HepG2 (cell line): Measurements from ENCODE around the gene RRAGA. TPM values are rescaled to one million over a fixed set of nuclear protein-coding genes. Genes with fewer than 3 reads are reported as not detected.

Experiments used
- ATAC-seq: fragments of 200-7000 bp; cut with Tn5 transposase; 3 replicates; pipeline ENCODE4 v1.9.1; 2020; ENCODE audit warnings: mild to moderate bottlenecking, moderate library complexity
- BruUV-seq: library from RNA; stranded (reverse); fragments of 400-500 nt; replicated peaks from 2 replicates; lab custom pipeline; 2021; lab: Mats Ljungman, UMichigan
- CTCF ChIA-PET: fragments of 300-600 bp; formaldehyde crosslinking; extraction: SDS; loops from one replicate; lab custom pipeline; 2021; ENCODE audit warnings: low total read pairs, inconsistent platforms, low intra/inter-chr PET ratio; lab: Yijun Ruan, JAX
- POLR2A ChIA-PET: fragments of 350-600 bp; sonication (Branson Sonifier 250); formaldehyde crosslinking; loops from one replicate; lab custom pipeline; 2020; ENCODE audit warnings: antibody characterized with exemption, inconsistent platforms; lab: Yijun Ruan, JAX
- DNase-seq: peaks from one replicate; pipeline ENCODE4 v3.0.0-alpha.2; 2015; ENCODE audit warnings: low spot score
- FAIRE-seq: peaks from 3 replicates; lab custom pipeline; 2011; peaks lifted over from hg19 to GRCh38; lab: Jason Lieb, UNC
- H2AFZ ChIP-seq: one replicate; pipeline ENCODE4 v1.6.1; 2011; ENCODE audit warnings: low read length, inconsistent platforms
- H3K27ac ChIP-seq: fragments of 300-600 bp; 3 replicates; pipeline ENCODE4 v1.8.0; 2011; ENCODE audit warnings: mixed run types, mild to moderate bottlenecking, mixed read lengths, low read length, inconsistent platforms; ENCODE audit not compliant: insufficient read depth; ENCODE audit errors: extremely low read length
- H3K27me3 ChIP-seq, 2 experiments: fragments of 200-600 bp in 1 of 2; 2 replicates in 1 of 2; 3 replicates in 1 of 2; pipeline versions ENCODE4 v1.6.0 to v1.8.0; 2011; ENCODE audit warnings: low read length in 2 of 2, mild to moderate bottlenecking in 2 of 2, moderate library complexity in 2 of 2, inconsistent platforms in 1 of 2; ENCODE audit not compliant: insufficient read depth in 2 of 2, control insufficient read depth in 1 of 2
- H3K36me3 ChIP-seq, 2 experiments: fragments of 200-600 bp in 1 of 2; replicated peaks in 1 of 2; 2 replicates in 1 of 2; 3 replicates in 1 of 2; pipeline versions ENCODE4 v1.5.1 to v1.8.0; 2011; ENCODE audit warnings: low read length in 2 of 2, inconsistent platforms in 1 of 2; ENCODE audit not compliant: insufficient read depth in 2 of 2, control insufficient read depth in 1 of 2
- H3K4me1 ChIP-seq: 2 replicates; pipeline ENCODE4 v1.5.1; 2012; ENCODE audit warnings: low read length, inconsistent platforms; ENCODE audit not compliant: insufficient read depth
- H3K4me2 ChIP-seq: 2 replicates; pipeline ENCODE4 v1.6.0; 2011; ENCODE audit warnings: low read depth, low read length, inconsistent platforms
- H3K4me3 ChIP-seq, 3 experiments: fragments of 200-600 bp in 1 of 3; sonication (generic), shearing (Covaris generic) in 1 of 3; replicated peaks in 1 of 3; 2 replicates each; pipeline ENCODE4 v1.5.1; 2011 to 2016; ENCODE audit warnings: low read length in 3 of 3, inconsistent platforms in 2 of 3, low read depth in 2 of 3, mild to moderate bottlenecking in 2 of 3, control low read depth in 1 of 3, mixed read lengths in 1 of 3; ENCODE audit not compliant: insufficient read depth in 1 of 3
- H3K79me2 ChIP-seq: one replicate; pipeline ENCODE4 v1.6.1; 2011; ENCODE audit warnings: low read length, inconsistent platforms; ENCODE audit not compliant: insufficient read depth
- H3K9ac ChIP-seq: 2 replicates; pipeline ENCODE4 v1.6.0; 2011; ENCODE audit warnings: mild to moderate bottlenecking, low read depth, low read length, inconsistent platforms; ENCODE audit not compliant: insufficient read depth
- H3K9me3 ChIP-seq: 2 replicates; pipeline ENCODE4 v1.5.1; 2012; ENCODE audit warnings: mild to moderate bottlenecking, low read length
- H4K20me1 ChIP-seq: 2 replicates; pipeline ENCODE4 v1.6.0; 2011; ENCODE audit warnings: inconsistent platforms, mild to moderate bottlenecking, low read length, moderate library complexity; ENCODE audit not compliant: insufficient read depth
- ADNP ChIP-seq: sonication (generic); formaldehyde crosslinking; IDR thresholded peaks from 2 replicates; pipeline ENCODE4 v1.4.0; 2020; ENCODE audit warnings: missing genetic modification reagents
- ARNT ChIP-seq: fragments of 450-650 bp; IDR thresholded peaks from 2 replicates; pipeline ENCODE4 v1.6.1; 2017
- GATAD2A ChIP-seq: IDR thresholded peaks from 2 replicates; pipeline ENCODE4 v1.6.1; 2016
- JARID2 ChIP-seq: sonication (generic); formaldehyde crosslinking; IDR thresholded peaks from 2 replicates; pipeline ENCODE4 v1.8.1; 2023; ENCODE audit warnings: missing genetic modification reagents, inconsistent platforms; ENCODE audit not compliant: insufficient replicate concordance
- KDM6A ChIP-seq: IDR thresholded peaks from 2 replicates; pipeline ENCODE4 v1.6.1; 2016; ENCODE audit warnings: low read depth
- ONECUT2 ChIP-seq: sonication (generic); formaldehyde crosslinking; IDR thresholded peaks from 2 replicates; pipeline ENCODE4 v1.4.0; 2020; ENCODE audit warnings: missing genetic modification reagents
- SMC3 ChIP-seq: IDR thresholded peaks from 2 replicates; pipeline ENCODE4 v1.6.1; 2011; ENCODE audit warnings: low read length, improper control_type of control experiment
- SP1 ChIP-seq, 2 experiments: fragments of 450-650 bp in 1 of 2; sonication (generic) in 1 of 2; formaldehyde crosslinking in 1 of 2; IDR thresholded peaks; 2 replicates each; pipeline versions ENCODE4 v1.4.0 to v1.6.1; 2016 to 2020; ENCODE audit warnings: missing genetic modification reagents in 1 of 2
- STAG1 ChIP-seq: sonication (generic); formaldehyde crosslinking; IDR thresholded peaks from 2 replicates; pipeline ENCODE4 v1.4.0; 2020; ENCODE audit warnings: missing genetic modification reagents
- SUZ12 ChIP-seq: fragments of 150-350 bp; IDR thresholded peaks from 2 replicates; pipeline ENCODE4 v1.6.1; 2014; ENCODE audit warnings: low read depth, low read length
- ZBTB21 ChIP-seq: sonication (generic); formaldehyde crosslinking; IDR thresholded peaks from 2 replicates; pipeline ENCODE4 v1.4.0; 2020; ENCODE audit warnings: missing genetic modification reagents
- ZC3H4 ChIP-seq: sonication (generic); formaldehyde crosslinking; IDR thresholded peaks from 2 replicates; pipeline ENCODE4 v1.4.0; 2020; ENCODE audit warnings: missing genetic modification reagents, borderline replicate concordance
- ZFP1 ChIP-seq: IDR thresholded peaks from 2 replicates; pipeline ENCODE4 v1.6.1; 2016
- ZNF383 ChIP-seq: sonication (generic); formaldehyde crosslinking; IDR thresholded peaks from 2 replicates; pipeline ENCODE4 v1.4.0; 2020; ENCODE audit warnings: missing genetic modification reagents, mild to moderate bottlenecking, borderline replicate concordance
- ZNF446 ChIP-seq: sonication (generic); formaldehyde crosslinking; IDR thresholded peaks from 2 replicates; pipeline ENCODE4 v1.5.0; 2020; ENCODE audit warnings: mild to moderate bottlenecking, missing genetic modification reagents
- ZNF496 ChIP-seq: sonication (generic); formaldehyde crosslinking; IDR thresholded peaks from 2 replicates; pipeline ENCODE4 v1.8.1; 2023; ENCODE audit warnings: mild to moderate bottlenecking, moderate library complexity, missing genetic modification reagents; ENCODE audit not compliant: insufficient replicate concordance
- WGBS: methylation state at CpG from one replicate; pipeline ENCODE4 v1.1.6; 2017; ENCODE audit warnings: low lambda C conversion rate; 5-methylcytosine and 5-hydroxymethylcytosine counted together
- in situ Hi-C: cut with HindIII; loops from 2 replicates; pipeline ENCODE4 v1.10.0; 2017; ENCODE audit warnings: low pct_unique_long_range_greater_than_20kb; ENCODE audit not compliant: extremely low pct_ligation_motif_present
- intact Hi-C: fragments of 100-400 bp; cut with micrococcal nuclease; formaldehyde crosslinking; loops from one replicate; pipeline ENCODE4 v1.10.0; 2022; ENCODE audit not compliant: unreplicated experiment
- polyA plus RNA-seq, 8 experiments: library from polyadenylated mRNA; depleted of rRNA in 3 of 8; stranded (reverse) in 7 of 8; unstranded in 1 of 8; fragments of >200 nt; fragmentation: Illumina TruSeq in 4 of 8; extraction: Trizol in 4 of 8; gene quantifications; 2 replicates each; pipeline versions ENCODE4 v1.2.1 to v1.2.3, GENCODE V29; 2011 to 2016; ENCODE audit warnings: low read depth in 4 of 8, missing spikeins in 1 of 8, mixed read lengths in 1 of 8; ENCODE audit not compliant: insufficient read depth in 1 of 8
- total RNA-seq, 5 experiments: library from RNA; depleted of rRNA; stranded (reverse); fragments of >200 nt; fragmentation: Illumina TruSeq; extraction: Trizol; gene quantifications; 2 replicates each; pipeline ENCODE4 v1.2.3, GENCODE V29; 2016; ENCODE audit warnings: low read depth in 1 of 5
- TF ChIP-seq, protein P1 (sequence below): IDR thresholded peaks from 2 replicates; pipeline ENCODE4 v1.6.1; 2012; ENCODE audit warnings: low read depth, low read length, improper control_type of control experiment
- TF ChIP-seq, protein P2 (sequence below): sonication (generic); formaldehyde crosslinking; IDR thresholded peaks from 2 replicates; pipeline ENCODE4 v1.8.1; 2023; ENCODE audit warnings: missing genetic modification reagents, inconsistent platforms, borderline replicate concordance
- TF ChIP-seq, protein P3 (sequence below): sonication (generic); formaldehyde crosslinking; IDR thresholded peaks from 2 replicates; pipeline ENCODE4 v1.5.1; 2020; ENCODE audit warnings: missing genetic modification reagents, mild to moderate bottlenecking, borderline replicate concordance
- TF ChIP-seq, protein P4 (sequence below): sonication (generic); formaldehyde crosslinking; IDR thresholded peaks from 2 replicates; pipeline ENCODE4 v1.5.0; 2020; ENCODE audit warnings: mild to moderate bottlenecking, missing genetic modification reagents, moderate library complexity
- TF ChIP-seq, protein P5 (sequence below): IDR thresholded peaks from 2 replicates; pipeline ENCODE4 v1.6.1; 2016; ENCODE audit warnings: low read depth, borderline replicate concordance

RRAGA gene
- total and polyA plus RNA-seq, 2 of the 13 experiments (the other 11 are each of a cell fraction or from before 2014, with no cell fraction given) = 37.5 to 118 TPM

DNA sequence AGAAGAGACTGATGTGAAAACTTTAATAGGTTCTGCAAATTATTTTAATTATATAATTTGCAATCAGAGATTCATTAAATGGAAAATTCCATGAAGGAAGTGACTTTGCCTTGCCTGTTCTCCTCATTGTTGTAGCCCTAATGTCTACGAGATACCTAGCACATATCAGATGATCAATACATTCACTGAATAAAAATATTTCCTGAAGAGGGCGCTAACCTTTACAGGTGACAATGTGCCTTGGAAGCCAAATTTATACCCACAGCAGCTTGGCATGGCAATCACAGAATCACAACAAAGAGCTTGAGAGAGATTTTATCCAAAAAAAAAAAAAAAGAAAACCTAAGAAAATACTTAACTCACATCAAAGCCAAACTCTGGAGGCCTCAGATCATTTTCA, 36.1 kb downstream of the RRAGA start:
- Histone ChIP-seq H3K9me3 (no peaks in the 10 kb centered on the region), H3K27me3 (no peaks in the 10 kb centered on the region), H3K4me2 (no peak overlapping the region), H3K4me1 (peaks cover 13% of the 10 kb centered on the region), H3K79me2 (no peaks in the 10 kb centered on the region), H4K20me1 (no peaks in the 10 kb centered on the region), H2AFZ (no peak overlapping the region), H3K27ac (no peak overlapping the region), H3K4me3 (no peak overlapping the region), H3K9ac (no peak overlapping the region), H3K36me3 (peaks cover 9 to 57% of the 10 kb centered on the region in 2 experiments; a peak in 4 of 5 replicates)
- CTCF ChIA-PET = interaction anchor here (1.8 kb wide), 1 partner anchor 89 kb away, joined by 20 read pairs; no protein-coding TSS in a partner anchor
- DNase-seq = peak; percentile 35
- in situ Hi-C loops = loop anchor here (25.0 kb wide), 1 partner anchor 277 kb away; no protein-coding TSS in a partner anchor
- WGBS = 56% methylated on average over 2 of the region's 2 CpGs
- intact Hi-C loops = loop anchor here (1.0 to 5.0 kb wide), 2 partner anchors 89 to 372 kb away; no protein-coding TSS in a partner anchor
- POLR2A ChIA-PET = no interaction called here
- no TSS peak for BruUV-seq
- no peak for FAIRE-seq
- ATAC-seq = peak; percentile 65
- TF ChIP-seq ZNF446 (CRISPR knock-in tag) (no peak), ZBTB21 (CRISPR knock-in tag) (no peak), KDM6A (no peak), STAG1 (CRISPR knock-in tag) (peak; percentile 58), ZC3H4 (no peak), SMC3 (peak; percentile 59), ARNT (no peak), SUZ12 (no peak), ZNF383 (CRISPR knock-in tag) (no peak), ADNP (CRISPR knock-in tag) (no peak), GATAD2A (CRISPR knock-in tag) (0 out of 2 replicates have a peak, but pooled peaks have one; percentile 20), JARID2 (CRISPR knock-in tag) (no peak), ZNF496 (CRISPR knock-in tag) (no peak), SP1 (IDR thresholded peaks at IDR 0.05) (no peak), SP1 (CRISPR knock-in tag; IDR thresholded peaks at IDR 0.05) (no peak), ZFP1 (no peak), ONECUT2 (0 out of 2 replicates have a peak, but pooled peaks have one; percentile 48)
- TF ChIP-seq, protein P1, sequence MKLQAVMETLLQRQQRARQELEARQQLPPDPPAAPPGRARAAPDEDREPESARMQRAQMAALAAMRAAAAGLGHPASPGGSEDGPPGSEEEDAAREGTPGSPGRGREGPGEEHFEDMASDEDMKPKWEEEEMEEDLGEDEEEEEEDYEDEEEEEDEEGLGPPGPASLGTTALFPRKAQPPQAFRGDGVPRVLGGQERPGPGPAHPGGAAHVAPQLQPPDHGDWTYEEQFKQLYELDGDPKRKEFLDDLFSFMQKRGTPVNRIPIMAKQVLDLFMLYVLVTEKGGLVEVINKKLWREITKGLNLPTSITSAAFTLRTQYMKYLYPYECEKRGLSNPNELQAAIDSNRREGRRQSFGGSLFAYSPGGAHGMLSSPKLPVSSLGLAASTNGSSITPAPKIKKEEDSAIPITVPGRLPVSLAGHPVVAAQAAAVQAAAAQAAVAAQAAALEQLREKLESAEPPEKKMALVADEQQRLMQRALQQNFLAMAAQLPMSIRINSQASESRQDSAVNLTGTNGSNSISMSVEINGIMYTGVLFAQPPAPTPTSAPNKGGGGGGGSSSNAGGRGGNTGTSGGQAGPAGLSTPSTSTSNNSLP = peak; percentile 85; the same call in 1 of the 2 replicates
- TF ChIP-seq, protein P2, sequence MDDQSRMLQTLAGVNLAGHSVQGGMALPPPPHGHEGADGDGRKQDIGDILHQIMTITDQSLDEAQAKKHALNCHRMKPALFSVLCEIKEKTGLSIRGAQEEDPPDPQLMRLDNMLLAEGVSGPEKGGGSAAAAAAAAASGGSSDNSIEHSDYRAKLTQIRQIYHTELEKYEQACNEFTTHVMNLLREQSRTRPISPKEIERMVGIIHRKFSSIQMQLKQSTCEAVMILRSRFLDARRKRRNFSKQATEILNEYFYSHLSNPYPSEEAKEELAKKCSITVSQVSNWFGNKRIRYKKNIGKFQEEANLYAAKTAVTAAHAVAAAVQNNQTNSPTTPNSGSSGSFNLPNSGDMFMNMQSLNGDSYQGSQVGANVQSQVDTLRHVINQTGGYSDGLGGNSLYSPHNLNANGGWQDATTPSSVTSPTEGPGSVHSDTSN = no peak
- TF ChIP-seq, protein P3, sequence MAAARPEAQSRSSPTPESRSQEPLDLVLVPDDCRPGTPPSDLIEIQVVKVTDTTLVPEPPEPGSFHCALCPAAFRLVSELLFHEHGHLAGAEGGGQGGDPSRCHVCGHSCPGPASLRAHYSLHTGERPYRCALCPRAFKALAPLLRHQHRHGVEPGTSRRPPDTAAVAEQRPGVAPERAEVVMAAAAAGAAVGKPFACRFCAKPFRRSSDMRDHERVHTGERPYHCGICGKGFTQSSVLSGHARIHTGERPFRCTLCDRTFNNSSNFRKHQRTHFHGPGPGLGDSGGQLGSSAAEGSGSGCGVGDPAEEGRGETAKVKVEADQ (CRISPR knock-in tag) = no peak
- TF ChIP-seq, protein P4, sequence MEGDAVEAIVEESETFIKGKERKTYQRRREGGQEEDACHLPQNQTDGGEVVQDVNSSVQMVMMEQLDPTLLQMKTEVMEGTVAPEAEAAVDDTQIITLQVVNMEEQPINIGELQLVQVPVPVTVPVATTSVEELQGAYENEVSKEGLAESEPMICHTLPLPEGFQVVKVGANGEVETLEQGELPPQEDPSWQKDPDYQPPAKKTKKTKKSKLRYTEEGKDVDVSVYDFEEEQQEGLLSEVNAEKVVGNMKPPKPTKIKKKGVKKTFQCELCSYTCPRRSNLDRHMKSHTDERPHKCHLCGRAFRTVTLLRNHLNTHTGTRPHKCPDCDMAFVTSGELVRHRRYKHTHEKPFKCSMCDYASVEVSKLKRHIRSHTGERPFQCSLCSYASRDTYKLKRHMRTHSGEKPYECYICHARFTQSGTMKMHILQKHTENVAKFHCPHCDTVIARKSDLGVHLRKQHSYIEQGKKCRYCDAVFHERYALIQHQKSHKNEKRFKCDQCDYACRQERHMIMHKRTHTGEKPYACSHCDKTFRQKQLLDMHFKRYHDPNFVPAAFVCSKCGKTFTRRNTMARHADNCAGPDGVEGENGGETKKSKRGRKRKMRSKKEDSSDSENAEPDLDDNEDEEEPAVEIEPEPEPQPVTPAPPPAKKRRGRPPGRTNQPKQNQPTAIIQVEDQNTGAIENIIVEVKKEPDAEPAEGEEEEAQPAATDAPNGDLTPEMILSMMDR (CRISPR knock-in tag) = peak; percentile 51
- TF ChIP-seq, protein P5, sequence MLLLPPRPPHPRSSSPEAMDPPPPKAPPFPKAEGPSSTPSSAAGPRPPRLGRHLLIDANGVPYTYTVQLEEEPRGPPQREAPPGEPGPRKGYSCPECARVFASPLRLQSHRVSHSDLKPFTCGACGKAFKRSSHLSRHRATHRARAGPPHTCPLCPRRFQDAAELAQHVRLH (CRISPR knock-in tag) = no peak
